Thymus (tissue), 11 donors: ENCODE data around the gene SYT12. TPM values are rescaled to one million over a fixed set of nuclear protein-coding genes. Genes with fewer than 3 reads are reported as not detected.

ENCODE experiments used
- DNase-seq, 9 donors: peaks; one replicate each; pipeline ENCODE4 v3.0.0-alpha.2; 2013; ENCODE audit warnings: low spot score in 9 of 9, low read depth in 6 of 9, missing footprints in 1 of 9
- H3K27ac ChIP-seq, 2 donors: one replicate each; pipeline ENCODE4 v1.5.1; 2013; ENCODE audit warnings: control low read depth in 1 of 2, low read depth in 1 of 2, low read length in 1 of 2, mild to moderate bottlenecking in 1 of 2, moderate library complexity in 1 of 2
- H3K27me3 ChIP-seq, 2 donors: one replicate each; pipeline ENCODE4 v1.5.1; 2013; ENCODE audit warnings: low read length in 1 of 2; ENCODE audit not compliant: control insufficient read depth in 2 of 2, insufficient read depth in 1 of 2
- H3K36me3 ChIP-seq, 2 donors: one replicate each; pipeline ENCODE4 v1.5.1; 2013; ENCODE audit warnings: low read length in 1 of 2, mild to moderate bottlenecking in 1 of 2, moderate library complexity in 1 of 2; ENCODE audit not compliant: control insufficient read depth in 2 of 2, insufficient read depth in 2 of 2
- H3K4me1 ChIP-seq, 2 donors: one replicate each; pipeline ENCODE4 v1.5.1; 2013; ENCODE audit warnings: low read length in 2 of 2; ENCODE audit not compliant: control insufficient read depth in 2 of 2, insufficient read depth in 2 of 2
- H3K4me3 ChIP-seq, 2 donors: one replicate each; pipeline ENCODE4 v1.5.1; 2013; ENCODE audit warnings: low read length in 2 of 2, control low read depth in 1 of 2, mild to moderate bottlenecking in 1 of 2
- H3K9me3 ChIP-seq, 2 donors: one replicate each; pipeline ENCODE4 v1.5.1; 2013; ENCODE audit warnings: low read length in 1 of 2, mild to moderate bottlenecking in 1 of 2; ENCODE audit not compliant: control insufficient read depth in 2 of 2, insufficient read depth in 1 of 2
- WGBS: extraction: QIAGEN DNeasy Blood & Tissue Kit; methylation state at CpG from one replicate; pipeline ENCODE4 v1.1.7; 2013; 5-methylcytosine and 5-hydroxymethylcytosine counted together
- polyA plus RNA-seq: library from polyadenylated mRNA; stranded (reverse); fragments of 200-250 nt; gene quantifications from one replicate; pipeline ENCODE4 v1.2.3, GENCODE V29; 2013
- total RNA-seq: library from RNA; stranded (reverse); fragments of 120-200 nt; gene quantifications from one replicate; pipeline ENCODE4 v1.2.4, GENCODE V29; 2013
- donor health status: healthy.

SYT12 gene
- total and polyA plus RNA-seq, 2 donors = 0.09 to 0.68 TPM

DNA sequence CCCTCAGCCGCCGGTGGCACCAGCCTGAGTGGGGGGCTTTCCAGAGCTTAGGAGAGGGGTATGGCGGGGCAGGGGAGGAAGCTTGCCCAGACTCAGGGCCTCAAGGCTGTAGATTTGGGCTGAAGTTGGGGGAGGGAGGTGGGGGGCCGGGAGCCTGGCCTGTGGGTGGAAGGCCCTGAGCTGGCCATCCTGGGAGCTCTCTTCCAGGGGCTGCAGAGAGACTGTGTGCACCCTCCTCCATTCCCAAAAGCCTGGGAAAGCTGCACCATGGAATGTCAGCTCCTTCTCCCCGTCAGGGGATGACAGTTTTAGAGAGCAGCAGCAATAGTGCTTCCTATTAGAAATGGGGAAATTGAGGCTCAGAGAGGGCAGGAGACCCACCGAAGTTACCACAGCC is 1.0 kb downstream of the SYT12 start:
- Histone ChIP-seq H3K9me3 (peaks cover 1 to 27% of the 10 kb centered on the region in 2 donors), H3K27me3 (peaks cover 58 to 95% of the 10 kb centered on the region in 2 donors), H3K27ac (no peak overlapping the region), H3K36me3 (no peaks in the 10 kb centered on the region), H3K4me1 (peaks cover 6 to 27% of the 10 kb centered on the region in 2 donors), H3K4me3 (no peak overlapping the region)
- WGBS = 33% methylated on average over 6 of the region's 6 CpGs
- no peak for DNase-seq

DNA sequence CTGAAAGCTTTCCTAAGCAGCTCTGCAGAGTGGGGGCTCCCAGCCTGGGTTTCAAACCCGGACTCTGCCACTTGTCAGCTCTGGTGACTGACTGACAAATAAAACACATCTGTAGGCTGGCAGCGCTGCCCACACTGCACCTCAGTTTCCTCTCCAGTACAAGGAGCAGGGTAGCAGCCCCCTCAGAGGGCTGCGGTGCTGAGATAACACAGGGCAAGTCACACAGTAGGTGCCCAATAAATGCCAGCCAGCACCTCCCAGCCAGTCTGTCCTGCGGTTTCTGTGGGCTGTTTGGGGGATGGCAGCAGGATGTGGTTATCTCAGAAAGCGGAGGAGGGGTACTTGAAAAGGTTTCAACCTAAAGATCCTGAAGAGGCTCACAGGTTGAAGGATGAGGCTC is 1.5 kb downstream of the SYT12 start:
- Histone ChIP-seq H3K27me3 (peaks cover 62 to 98% of the 10 kb centered on the region in 2 donors), H3K4me1 (peaks cover 6 to 27% of the 10 kb centered on the region in 2 donors), H3K36me3 (no peaks in the 10 kb centered on the region), H3K4me3 (no peak overlapping the region), H3K27ac (no peak overlapping the region), H3K9me3 (peaks cover 1 to 27% of the 10 kb centered on the region in 2 donors)
- peak; percentile 20 to 85 (median 44) for DNase-seq
- 4% methylated on average over 5 of the region's 5 CpGs for WGBS

GRCh38 chr11:67024966-67025365 is 2.0 kb downstream of the SYT12 start:
- no peaks in the 10 kb centered on the region for H3K36me3 ChIP-seq
- 69% methylated on average over 1 of the region's 1 CpG for WGBS
- peaks cover 1 to 27% of the 10 kb centered on the region in 2 donors for H3K9me3 ChIP-seq
- H3K4me3 ChIP-seq = no peak overlapping the region
- H3K27me3 ChIP-seq = peaks cover 62 to 98% of the 10 kb centered on the region in 2 donors
- peak in 3 of 9 donors; percentile 2 to 12 (median 8) for DNase-seq
- no peak overlapping the region for H3K27ac ChIP-seq
- peaks cover 6 to 27% of the 10 kb centered on the region in 2 donors for H3K4me1 ChIP-seq

GRCh38 chr11:67025750-67026149 is 2.8 kb downstream of the SYT12 start:
- peaks cover 1 to 27% of the 10 kb centered on the region in 2 donors for H3K9me3 ChIP-seq
- WGBS = 82% methylated on average over 8 of the region's 8 CpGs

DNA sequence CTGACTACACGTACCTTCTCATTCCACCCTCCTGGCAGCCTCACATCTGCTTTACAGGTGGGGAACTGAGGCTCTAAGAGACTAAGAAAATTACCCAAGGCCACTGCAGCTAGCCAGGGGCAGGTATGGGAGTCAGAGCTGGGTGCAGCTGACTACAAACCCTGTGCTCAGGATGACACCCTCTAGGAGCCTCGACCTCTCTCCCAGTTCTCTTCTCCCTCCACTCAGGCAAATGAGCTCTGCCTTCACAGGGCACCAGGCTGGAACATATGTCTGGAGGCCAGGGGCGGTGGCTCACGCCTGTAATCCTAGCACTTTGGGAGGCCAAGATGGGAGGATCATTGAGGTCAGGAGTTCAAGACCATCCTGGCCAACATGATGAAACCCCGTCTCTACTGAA is 4.0 kb downstream of the SYT12 start:
- H3K27ac ChIP-seq = no peak overlapping the region
- 85% methylated on average over 5 of the region's 5 CpGs for WGBS
- H3K36me3 ChIP-seq = no peaks in the 10 kb centered on the region
- peaks cover 61 to 98% of the 10 kb centered on the region in 2 donors for H3K27me3 ChIP-seq
- H3K4me1 ChIP-seq = peaks cover 6 to 27% of the 10 kb centered on the region in 2 donors
- DNase-seq = no peak
- H3K9me3 ChIP-seq = peaks cover 1 to 21% of the 10 kb centered on the region in 2 donors
- no peak overlapping the region for H3K4me3 ChIP-seq

More at GRCh38 chr11:67025750-67026149, 2.8 kb downstream of the SYT12 start:
- H3K27me3 ChIP-seq = peaks cover 62 to 98% of the 10 kb centered on the region in 2 donors
- no peak overlapping the region for H3K27ac ChIP-seq
- peaks cover 6 to 27% of the 10 kb centered on the region in 2 donors for H3K4me1 ChIP-seq
- no peaks in the 10 kb centered on the region for H3K36me3 ChIP-seq
- no peak for DNase-seq
- no peak overlapping the region for H3K4me3 ChIP-seq

DNA sequence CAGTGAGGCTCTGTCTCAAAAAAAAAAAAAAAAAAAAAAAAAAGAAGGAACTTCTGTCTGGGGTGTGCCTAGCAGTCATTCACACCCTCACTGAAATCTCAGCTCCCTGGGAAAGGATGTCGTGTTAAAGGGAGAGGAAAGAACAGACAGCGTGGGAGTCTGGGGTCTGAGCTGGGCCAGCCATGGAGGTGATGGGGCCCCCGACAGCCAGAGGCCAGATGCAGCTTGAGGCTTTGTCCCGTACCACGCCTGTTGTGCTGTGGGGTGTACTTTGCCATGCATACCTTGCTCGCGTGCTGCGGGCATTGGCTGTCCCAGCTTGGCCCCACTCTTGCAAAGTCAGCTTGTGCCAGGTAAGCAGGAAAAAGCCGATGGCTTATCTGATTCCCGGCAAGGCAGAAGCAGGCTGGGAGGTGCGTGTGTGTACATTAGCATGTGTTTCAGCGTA is 4.6 kb downstream of the SYT12 start:
- Histone ChIP-seq H3K9me3 (peaks cover 0 to 16% of the 10 kb centered on the region in 2 donors), H3K27ac (no peak overlapping the region), H3K27me3 (peaks cover 56 to 97% of the 10 kb centered on the region in 2 donors), H3K4me1 (peaks cover 6 to 21% of the 10 kb centered on the region in 2 donors), H3K36me3 (no peaks in the 10 kb centered on the region), H3K4me3 (no peak overlapping the region)
- no peak for DNase-seq
- WGBS = 77% methylated on average over 12 of the region's 12 CpGs

- no peaks in the 10 kb centered on the region for H3K36me3 ChIP-seq
- H3K4me3 ChIP-seq = no peak overlapping the region
- WGBS = 92% methylated on average over 6 of the region's 6 CpGs
- peaks cover 5 to 19% of the 10 kb centered on the region in 2 donors for H3K4me1 ChIP-seq
- peaks cover 52 to 96% of the 10 kb centered on the region in 2 donors for H3K27me3 ChIP-seq
- H3K27ac ChIP-seq = no peak overlapping the region
- peaks cover 0 to 14% of the 10 kb centered on the region in 2 donors for H3K9me3 ChIP-seq
- no peak for DNase-seq
Measured at GRCh38 chr11:67027943-67028542, 5.1 kb downstream of the SYT12 start.

- peaks cover 0 to 12% of the 10 kb centered on the region in 2 donors for H3K4me1 ChIP-seq
- H3K36me3 ChIP-seq = no peaks in the 10 kb centered on the region
- no peak overlapping the region for H3K27ac ChIP-seq
- peaks cover 0 to 8% of the 10 kb centered on the region in 2 donors for H3K9me3 ChIP-seq
- no peak overlapping the region for H3K4me3 ChIP-seq
- no peak for DNase-seq
- WGBS = 90% methylated on average over 6 of the region's 6 CpGs
- H3K27me3 ChIP-seq = peaks cover 45 to 97% of the 10 kb centered on the region in 2 donors
Measured at GRCh38 chr11:67029146-67029545, 6.2 kb downstream of the SYT12 start.

DNA sequence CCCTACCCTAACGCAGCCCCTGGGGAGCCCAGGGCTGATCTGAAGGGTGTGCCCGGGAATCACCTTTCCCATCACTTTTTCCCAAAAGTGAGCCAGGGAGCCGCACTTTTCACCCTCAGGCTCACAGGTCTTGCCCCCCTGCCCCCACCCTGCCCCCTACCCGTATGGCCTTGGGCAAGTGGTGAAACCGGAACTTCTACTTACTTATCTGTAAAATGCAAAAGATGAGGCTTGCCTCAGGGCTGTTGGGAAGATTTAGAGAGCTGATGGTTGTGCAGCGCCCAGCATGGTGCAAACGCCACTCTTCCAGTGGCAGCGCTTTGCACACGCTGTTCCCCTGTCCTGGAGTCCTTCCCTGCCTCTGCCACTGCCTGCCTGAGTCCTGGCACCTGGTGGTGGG is 8.0 kb downstream of the SYT12 start:
- no peak overlapping the region for H3K27ac ChIP-seq
- no peaks in the 10 kb centered on the region for H3K36me3 ChIP-seq
- no peaks in the 10 kb centered on the region for H3K4me1 ChIP-seq
- WGBS = 52% methylated on average over 9 of the region's 9 CpGs
- peaks cover 0 to 4% of the 10 kb centered on the region in 2 donors for H3K9me3 ChIP-seq
- no peak overlapping the region for H3K4me3 ChIP-seq
- no peak for DNase-seq
- H3K27me3 ChIP-seq = peaks cover 28 to 84% of the 10 kb centered on the region in 2 donors
